ENCODE measurements around the gene RBMS2.

Gene RBMS2

GRCh38 chr12:56629459-56630179 is 108.0 kb downstream of the RBMS2 start:
- Histone ChIP-seq H3K27ac (ENCODE audit: low read length) (no peak overlapping the region), H3K36me3 (ENCODE audit: control insufficient read depth, insufficient read depth, low read length) (no peaks in the 10 kb centered on the region), H3K4me3 (ENCODE audit: low read length) (peak overlapping the region; percentile 69), H3K4me1 (ENCODE audit: control insufficient read depth, insufficient read depth, low read length) (peaks cover 7% of the 10 kb centered on the region), H3K9me3 (ENCODE audit: control insufficient read depth, insufficient read depth, low read length) (no peaks in the 10 kb centered on the region), H3K27me3 (ENCODE audit: control insufficient read depth, insufficient read depth, low read length) (no peaks in the 10 kb centered on the region)
- WGBS (ENCODE audit: insufficient coverage, insufficient read length): no CpG with 5 or more reads among the region's 46 CpGs
- no peak for DNase-seq (ENCODE audit: low read depth, low spot score)

- no peak within 1 kb of the TSS for H3K27ac ChIP-seq (ENCODE audit: low read length)
- no peak for DNase-seq (ENCODE audit: low read depth, low spot score)
- H3K4me1 ChIP-seq (ENCODE audit: control insufficient read depth, insufficient read depth, low read length): peaks cover 7% of the 10 kb centered on the region
- no peaks in the 10 kb centered on the region for H3K27me3 ChIP-seq (ENCODE audit: control insufficient read depth, insufficient read depth, low read length)
- peak within 1 kb of the TSS; percentile 69 for H3K4me3 ChIP-seq (ENCODE audit: low read length)
- H3K36me3 ChIP-seq (ENCODE audit: control insufficient read depth, insufficient read depth, low read length): no peaks in the 10 kb centered on the region
- no peaks in the 10 kb centered on the region for H3K9me3 ChIP-seq (ENCODE audit: control insufficient read depth, insufficient read depth, low read length)
- no CpG with 5 or more reads among the region's 31 CpGs for WGBS (ENCODE audit: insufficient coverage, insufficient read length)
Observed at GRCh38 chr12:56630180-56630632, 108.6 kb downstream of the RBMS2 start, which contains the start of gene BAZ2A. Gene BAZ2A, minus strand, starts transcription at chr12:56630326. Its CDS starts 12,796 bp downstream, at chr12:56617530.

GRCh38 chr12:56631790-56632700 is 110.4 kb downstream of the RBMS2 start:
- H3K27ac ChIP-seq (ENCODE audit: low read length): no peak overlapping the region
- H3K4me1 ChIP-seq (ENCODE audit: control insufficient read depth, insufficient read depth, low read length): peaks cover 7% of the 10 kb centered on the region
- no peaks in the 10 kb centered on the region for H3K9me3 ChIP-seq (ENCODE audit: control insufficient read depth, insufficient read depth, low read length)
- H3K36me3 ChIP-seq (ENCODE audit: control insufficient read depth, insufficient read depth, low read length): no peaks in the 10 kb centered on the region
- H3K4me3 ChIP-seq (ENCODE audit: low read length): no peak overlapping the region
- no peak for DNase-seq (ENCODE audit: low read depth, low spot score)
- H3K27me3 ChIP-seq (ENCODE audit: control insufficient read depth, insufficient read depth, low read length): no peaks in the 10 kb centered on the region
- WGBS (ENCODE audit: insufficient coverage, insufficient read length): no CpG with 5 or more reads among the region's 13 CpGs

GRCh38 chr12:56632701-56633467 is 111.3 kb downstream of the RBMS2 start:
- H3K36me3 ChIP-seq (ENCODE audit: control insufficient read depth, insufficient read depth, low read length): no peaks in the 10 kb centered on the region; the same call in 1 of the 2 replicates
- peaks cover 7% of the 10 kb centered on the region for H3K4me1 ChIP-seq (ENCODE audit: control insufficient read depth, insufficient read depth, low read length)
- DNase-seq (ENCODE audit: low read depth, low spot score): no peak
- WGBS (ENCODE audit: insufficient coverage, insufficient read length): no CpG with 5 or more reads among the region's 4 CpGs
- no peaks in the 10 kb centered on the region for H3K27me3 ChIP-seq (ENCODE audit: control insufficient read depth, insufficient read depth, low read length)
- no peak overlapping the region for H3K4me3 ChIP-seq (ENCODE audit: low read length)
- no peak overlapping the region for H3K27ac ChIP-seq (ENCODE audit: low read length)
- no peaks in the 10 kb centered on the region for H3K9me3 ChIP-seq (ENCODE audit: control insufficient read depth, insufficient read depth, low read length)

- no CpG with 5 or more reads among the region's 12 CpGs for WGBS (ENCODE audit: insufficient coverage, insufficient read length)
- Histone ChIP-seq H3K27ac (ENCODE audit: low read length) (no peak overlapping the region), H3K4me1 (ENCODE audit: control insufficient read depth, insufficient read depth, low read length) (peaks cover 7% of the 10 kb centered on the region), H3K9me3 (ENCODE audit: control insufficient read depth, insufficient read depth, low read length) (no peaks in the 10 kb centered on the region), H3K4me3 (ENCODE audit: low read length) (peak overlapping the region; percentile 66; the same call in 1 of the 2 replicates), H3K27me3 (ENCODE audit: control insufficient read depth, insufficient read depth, low read length) (no peaks in the 10 kb centered on the region), H3K36me3 (ENCODE audit: control insufficient read depth, insufficient read depth, low read length) (no peaks in the 10 kb centered on the region; the same call in 1 of the 2 replicates)
- DNase-seq (ENCODE audit: low read depth, low spot score): no peak
Observed at GRCh38 chr12:56633468-56634241, 112.0 kb downstream of the RBMS2 start.

GRCh38 chr12:56634242-56634836 is 112.7 kb downstream of the RBMS2 start:
- Histone ChIP-seq H3K27ac (ENCODE audit: low read length) (no peak overlapping the region), H3K4me3 (ENCODE audit: low read length) (peak overlapping the region; percentile 66; the same call in 1 of the 2 replicates), H3K36me3 (ENCODE audit: control insufficient read depth, insufficient read depth, low read length) (peaks cover 4% of the 10 kb centered on the region; the same call in 1 of the 2 replicates), H3K27me3 (ENCODE audit: control insufficient read depth, insufficient read depth, low read length) (no peaks in the 10 kb centered on the region), H3K4me1 (ENCODE audit: control insufficient read depth, insufficient read depth, low read length) (peaks cover 7% of the 10 kb centered on the region), H3K9me3 (ENCODE audit: control insufficient read depth, insufficient read depth, low read length) (no peaks in the 10 kb centered on the region)
- WGBS (ENCODE audit: insufficient coverage, insufficient read length): no CpG with 5 or more reads among the region's 27 CpGs
- no peak for DNase-seq (ENCODE audit: low read depth, low spot score)

GRCh38 chr12:56634837-56635791 is 113.5 kb downstream of the RBMS2 start:
- Histone ChIP-seq H3K36me3 (ENCODE audit: control insufficient read depth, insufficient read depth, low read length) (peaks cover 9% of the 10 kb centered on the region; the same call in 1 of the 2 replicates), H3K4me3 (ENCODE audit: low read length) (peak overlapping the region; percentile 66; the same call in 1 of the 2 replicates), H3K27me3 (ENCODE audit: control insufficient read depth, insufficient read depth, low read length) (no peaks in the 10 kb centered on the region), H3K4me1 (ENCODE audit: control insufficient read depth, insufficient read depth, low read length) (peaks cover 7% of the 10 kb centered on the region), H3K27ac (ENCODE audit: low read length) (no peak overlapping the region), H3K9me3 (ENCODE audit: control insufficient read depth, insufficient read depth, low read length) (no peaks in the 10 kb centered on the region)
- DNase-seq (ENCODE audit: low read depth, low spot score): no peak
- no CpG with 5 or more reads among the region's 47 CpGs for WGBS (ENCODE audit: insufficient coverage, insufficient read length)

- no peak for DNase-seq (ENCODE audit: low read depth, low spot score)
Observed at GRCh38 chr12:56635806-56636674, 114.4 kb downstream of the RBMS2 start.

More at GRCh38 chr12:56635806-56636674, 114.4 kb downstream of the RBMS2 start:
- Histone ChIP-seq H3K9me3 (ENCODE audit: control insufficient read depth, insufficient read depth, low read length) (no peaks in the 10 kb centered on the region), H3K36me3 (ENCODE audit: control insufficient read depth, insufficient read depth, low read length) (peaks cover 9% of the 10 kb centered on the region; the same call in 1 of the 2 replicates), H3K4me1 (ENCODE audit: control insufficient read depth, insufficient read depth, low read length) (peaks cover 4% of the 10 kb centered on the region), H3K27me3 (ENCODE audit: control insufficient read depth, insufficient read depth, low read length) (no peaks in the 10 kb centered on the region), H3K4me3 (ENCODE audit: low read length) (peak overlapping the region; percentile 23; the same call in 1 of the 2 replicates), H3K27ac (ENCODE audit: low read length) (no peak overlapping the region)
- no CpG with 5 or more reads among the region's 20 CpGs for WGBS (ENCODE audit: insufficient coverage, insufficient read length)

Data from iPS DF 6.9 (cell line).